ENCODE measurements around the gene RASL10B. TPM values are rescaled to one million over a fixed set of nuclear protein-coding genes. Genes with fewer than 3 reads are reported as not detected.
A peak's percentile ranks its signal among the peaks of the same experiment; 100 is the strongest.
"Not testable (repeated sequence)": the region's sequence is repeated elsewhere in the genome, so short reads cannot be mapped to it uniquely, and the experiment has no call there.

RASL10B gene
- total RNA-seq, 1 experiment from 2014 or later, result 4.3 TPM

DNA sequence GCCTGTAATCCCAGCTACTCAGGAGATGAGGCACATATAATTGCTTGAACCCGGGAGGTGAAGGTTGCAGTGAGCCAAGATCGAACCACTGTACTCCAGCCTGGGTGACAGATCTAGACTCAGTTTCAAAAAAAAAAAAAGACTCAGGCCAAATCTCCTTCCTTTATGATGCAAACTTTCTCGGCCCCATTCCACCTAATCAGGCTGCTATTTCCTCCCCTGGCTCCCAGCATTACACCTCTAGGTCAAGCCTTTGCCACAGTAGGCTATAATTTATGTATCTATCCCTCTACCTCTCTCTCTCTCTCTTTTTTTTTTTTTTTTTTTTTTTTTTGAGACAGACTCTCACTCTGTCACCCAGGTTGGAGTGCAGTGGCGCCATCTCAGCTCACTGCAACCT is 20.1 kb downstream of the RASL10B start:
- in situ Hi-C loops (cut with HindIII; ENCODE audit: low pct_unique_long_range_greater_than_20kb, low sequenced_read_pairs); BruUV-seq (replicated peaks); DNase-seq (ENCODE audit: low read depth, low spot score); H3K27ac ChIP-seq (ENCODE audit: low read length); H3K36me3 ChIP-seq (ENCODE audit: control insufficient read depth, insufficient read depth, low read length); H3K27me3 ChIP-seq (ENCODE audit: control insufficient read depth, insufficient read depth, low read length); H3K9me3 ChIP-seq (ENCODE audit: control insufficient read depth, insufficient read depth, low read depth, low read length); intact Hi-C loops (cut with micrococcal nuclease; ENCODE audit: unreplicated experiment); ATAC-seq; H3K4me3 ChIP-seq (ENCODE audit: low read depth in 2 of 2, low read length in 2 of 2): not testable (repeated sequence)
- peaks cover 13% of the 10 kb centered on the region for H3K4me1 ChIP-seq (ENCODE audit: control insufficient read depth, insufficient read depth, low read length)
- ChIA-PET POLR2A (interaction anchor here (1.3 kb wide), 1 partner anchor 57 kb away, joined by 10 read pairs; the partner anchor contains the start of gene TAF15), CTCF (interaction anchor here (0.6 to 0.7 kb wide), 2 partner anchors 12 to 13 kb away, joined by 5 to 6 read pairs; no protein-coding TSS in a partner anchor)

GRCh38 chr17:35752471-35752870 is 21.0 kb downstream of the RASL10B start:
- in situ Hi-C loops (cut with HindIII; ENCODE audit: low pct_unique_long_range_greater_than_20kb, low sequenced_read_pairs), result no loop called here
- intact Hi-C loops (cut with micrococcal nuclease; ENCODE audit: unreplicated experiment), result no loop called here
- TF ChIP-seq, protein P1, sequence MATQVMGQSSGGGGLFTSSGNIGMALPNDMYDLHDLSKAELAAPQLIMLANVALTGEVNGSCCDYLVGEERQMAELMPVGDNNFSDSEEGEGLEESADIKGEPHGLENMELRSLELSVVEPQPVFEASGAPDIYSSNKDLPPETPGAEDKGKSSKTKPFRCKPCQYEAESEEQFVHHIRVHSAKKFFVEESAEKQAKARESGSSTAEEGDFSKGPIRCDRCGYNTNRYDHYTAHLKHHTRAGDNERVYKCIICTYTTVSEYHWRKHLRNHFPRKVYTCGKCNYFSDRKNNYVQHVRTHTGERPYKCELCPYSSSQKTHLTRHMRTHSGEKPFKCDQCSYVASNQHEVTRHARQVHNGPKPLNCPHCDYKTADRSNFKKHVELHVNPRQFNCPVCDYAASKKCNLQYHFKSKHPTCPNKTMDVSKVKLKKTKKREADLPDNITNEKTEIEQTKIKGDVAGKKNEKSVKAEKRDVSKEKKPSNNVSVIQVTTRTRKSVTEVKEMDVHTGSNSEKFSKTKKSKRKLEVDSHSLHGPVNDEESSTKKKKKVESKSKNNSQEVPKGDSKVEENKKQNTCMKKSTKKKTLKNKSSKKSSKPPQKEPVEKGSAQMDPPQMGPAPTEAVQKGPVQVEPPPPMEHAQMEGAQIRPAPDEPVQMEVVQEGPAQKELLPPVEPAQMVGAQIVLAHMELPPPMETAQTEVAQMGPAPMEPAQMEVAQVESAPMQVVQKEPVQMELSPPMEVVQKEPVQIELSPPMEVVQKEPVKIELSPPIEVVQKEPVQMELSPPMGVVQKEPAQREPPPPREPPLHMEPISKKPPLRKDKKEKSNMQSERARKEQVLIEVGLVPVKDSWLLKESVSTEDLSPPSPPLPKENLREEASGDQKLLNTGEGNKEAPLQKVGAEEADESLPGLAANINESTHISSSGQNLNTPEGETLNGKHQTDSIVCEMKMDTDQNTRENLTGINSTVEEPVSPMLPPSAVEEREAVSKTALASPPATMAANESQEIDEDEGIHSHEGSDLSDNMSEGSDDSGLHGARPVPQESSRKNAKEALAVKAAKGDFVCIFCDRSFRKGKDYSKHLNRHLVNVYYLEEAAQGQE (IDR thresholded peaks at IDR 0.05; ENCODE audit: insufficient read depth in 1 of 2, low read depth in 2 of 2, low read length in 1 of 2), result no peak
- TF ChIP-seq POLR2AphosphoS5 (IDR thresholded peaks at IDR 0.05; ENCODE audit: low read depth, low read length) (no peak), TCF7L2 (IDR thresholded peaks at IDR 0.05; ENCODE audit: low read depth, low read length) (no peak), CTCF (IDR thresholded peaks at IDR 0.05) (no peak), SIN3A (IDR thresholded peaks at IDR 0.05; ENCODE audit: borderline replicate concordance, insufficient read depth, low read depth, low read length) (no peak)
- H3K27me3 ChIP-seq (ENCODE audit: control insufficient read depth, insufficient read depth, low read length), result peaks cover 4% of the 10 kb centered on the region
- CTCF ChIA-PET, result no interaction called here
- no peaks in the 10 kb centered on the region for H3K9me3 ChIP-seq (ENCODE audit: control insufficient read depth, insufficient read depth, low read depth, low read length)
- no peaks in the 10 kb centered on the region for H3K36me3 ChIP-seq (ENCODE audit: control insufficient read depth, insufficient read depth, low read length)
- ATAC-seq, result no peak
- peaks cover 13% of the 10 kb centered on the region for H3K4me1 ChIP-seq (ENCODE audit: control insufficient read depth, insufficient read depth, low read length)
- BruUV-seq (replicated peaks), result no TSS peak
- no peak for DNase-seq (ENCODE audit: low read depth, low spot score)
- H3K27ac ChIP-seq (ENCODE audit: low read length), result no peak overlapping the region
- POLR2A ChIA-PET, result interaction anchor here (0.5 to 1.3 kb wide), 2 partner anchors 56 to 157 kb away, joined by 3 to 10 read pairs; partner anchors contain the start of gene TAF15
- H3K4me3 ChIP-seq (ENCODE audit: low read depth in 2 of 2, low read length in 2 of 2), result no peak overlapping the region

- ChIA-PET POLR2A (interaction anchor here (0.5 to 1.3 kb wide), 2 partner anchors 56 to 156 kb away, joined by 3 to 10 read pairs; partner anchors contain the start of gene TAF15), CTCF (no interaction called here)
- DNase-seq (ENCODE audit: low read depth, low spot score), result no peak
- BruUV-seq (replicated peaks), result no TSS peak
- in situ Hi-C loops (cut with HindIII; ENCODE audit: low pct_unique_long_range_greater_than_20kb, low sequenced_read_pairs) (no loop called here), intact Hi-C loops (cut with micrococcal nuclease; ENCODE audit: unreplicated experiment) (no loop called here)
- peaks cover 4% of the 10 kb centered on the region for H3K27me3 ChIP-seq (ENCODE audit: control insufficient read depth, insufficient read depth, low read length)
- peak; percentile 8; the same call in 1 of the 2 replicates for ATAC-seq
- no peak within 1 kb of the TSS for H3K4me3 ChIP-seq (ENCODE audit: low read depth in 2 of 2, low read length in 2 of 2)
- H3K9me3 ChIP-seq (ENCODE audit: control insufficient read depth, insufficient read depth, low read depth, low read length), result no peaks in the 10 kb centered on the region
- no peak within 1 kb of the TSS for H3K27ac ChIP-seq (ENCODE audit: low read length)
- TF ChIP-seq SIN3A (IDR thresholded peaks at IDR 0.05; ENCODE audit: borderline replicate concordance, insufficient read depth, low read depth, low read length) (no peak), POLR2AphosphoS5 (IDR thresholded peaks at IDR 0.05; ENCODE audit: low read depth, low read length) (no peak), CTCF (IDR thresholded peaks at IDR 0.05) (no peak), TCF7L2 (IDR thresholded peaks at IDR 0.05; ENCODE audit: low read depth, low read length) (no peak)
- TF ChIP-seq, protein P1 (IDR thresholded peaks at IDR 0.05; ENCODE audit: insufficient read depth in 1 of 2, low read depth in 2 of 2, low read length in 1 of 2), result no peak
- H3K4me1 ChIP-seq (ENCODE audit: control insufficient read depth, insufficient read depth, low read length), result peaks cover 8% of the 10 kb centered on the region
- no peaks in the 10 kb centered on the region for H3K36me3 ChIP-seq (ENCODE audit: control insufficient read depth, insufficient read depth, low read length)
Measured at GRCh38 chr17:35752945-35753764, 21.7 kb downstream of the RASL10B start, which contains the start of gene GAS2L2. GAS2L2 (minus strand) TSS chr17:35753239; CDS start chr17:35752850, 389 bp downstream.

All from Panc1 (cell line).